GM19193 (cell line): ENCODE measurements around the gene CYP17A1.

Experiments
- POLR2A ChIP-seq: IDR thresholded peaks from 4 replicates; pipeline ENCODE4 v1.6.1; 2011; ENCODE audit not compliant: insufficient read depth, insufficient read length; ENCODE audit errors: extremely low read depth

The CYP17A1 gene

GRCh38 chr10:102837230-102837721, at the start of gene CYP17A1:
TSS of gene CYP17A1 (minus strand) at chr10:102837413. CDS start at chr10:102837361, 52 bp downstream.
- no peak for TF ChIP-seq POLR2A

- no peak for TF ChIP-seq POLR2A
These were observed 43.0 kb upstream of the CYP17A1 start for GRCh38 chr10:102880256-102880655.

GRCh38 chr10:102878629-102879028, 41.4 kb upstream of the CYP17A1 start:
- TF ChIP-seq POLR2A = no peak

- TF ChIP-seq POLR2A = no peak
These were observed 39.5 kb upstream of the CYP17A1 start for GRCh38 chr10:102876747-102877153.

GRCh38 chr10:102872163-102872562, 35.0 kb upstream of the CYP17A1 start:
- TF ChIP-seq POLR2A = no peak

- no peak for TF ChIP-seq POLR2A
These were observed 33.0 kb upstream of the CYP17A1 start for GRCh38 chr10:102870221-102870620.

GRCh38 chr10:102869258-102870198, 32.3 kb upstream of the CYP17A1 start, which contains the start of gene AS3MT:
TSS of gene AS3MT (plus strand) at chr10:102869470. CDS start at chr10:102869593, 123 bp downstream.
- TF ChIP-seq POLR2A = no peak

GRCh38 chr10:102868911-102869257, 31.7 kb upstream of the CYP17A1 start:
- no peak for TF ChIP-seq POLR2A

- no peak for TF ChIP-seq POLR2A
These were observed 28.4 kb upstream of the CYP17A1 start for GRCh38 chr10:102865620-102866019.

GRCh38 chr10:102863660-102864059, 26.4 kb upstream of the CYP17A1 start:
- no peak for TF ChIP-seq POLR2A

GRCh38 chr10:102859911-102860310, 22.7 kb upstream of the CYP17A1 start:
- TF ChIP-seq POLR2A = no peak

- TF ChIP-seq POLR2A = no peak
These were observed 19.7 kb upstream of the CYP17A1 start for GRCh38 chr10:102856758-102857424.

- TF ChIP-seq POLR2A = no peak
These were observed 12.9 kb upstream of the CYP17A1 start for GRCh38 chr10:102850025-102850518.

GRCh38 chr10:102845352-102845902, 8.2 kb upstream of the CYP17A1 start:
- no peak for TF ChIP-seq POLR2A

- TF ChIP-seq POLR2A = no peak
These were observed 4.7 kb upstream of the CYP17A1 start for GRCh38 chr10:102841827-102842345.
